Measurements from ENCODE around the gene FAT2.

The FAT2 gene

GRCh38 chr5:151555760-151556576 lies 35.2 kb downstream of the FAT2 start:
- no peak for DNase-seq (ENCODE audit: low read depth)

GRCh38 chr5:151553695-151554094 lies 37.4 kb downstream of the FAT2 start:
- DNase-seq (ENCODE audit: low read depth), result no peak

GRCh38 chr5:151553130-151553670 lies 37.9 kb downstream of the FAT2 start:
- DNase-seq (ENCODE audit: low read depth), result no peak

- no peak for DNase-seq (ENCODE audit: low read depth)
Measured at GRCh38 chr5:151551985-151552384, 39.1 kb downstream of the FAT2 start.

- no peak for DNase-seq (ENCODE audit: low read depth)
Measured at GRCh38 chr5:151550146-151550545, 41.0 kb downstream of the FAT2 start.

- DNase-seq (ENCODE audit: low read depth), result no peak
Measured at GRCh38 chr5:151549713-151550112, 41.4 kb downstream of the FAT2 start.

- no peak for DNase-seq (ENCODE audit: low read depth)
Measured at GRCh38 chr5:151547364-151547763, 43.8 kb downstream of the FAT2 start.

GRCh38 chr5:151541571-151541970 lies 49.6 kb downstream of the FAT2 start:
- no peak for DNase-seq (ENCODE audit: low read depth)
